ENCODE data around the gene TNFAIP3. TPM values are rescaled to one million over a fixed set of nuclear protein-coding genes. Genes with fewer than 3 reads are reported as not detected.
A peak's percentile ranks its signal among the peaks of the same experiment; 100 is the strongest.

TNFAIP3 gene
- total RNA-seq, 1 experiment from 2014 or later = 1.2 TPM

DNA sequence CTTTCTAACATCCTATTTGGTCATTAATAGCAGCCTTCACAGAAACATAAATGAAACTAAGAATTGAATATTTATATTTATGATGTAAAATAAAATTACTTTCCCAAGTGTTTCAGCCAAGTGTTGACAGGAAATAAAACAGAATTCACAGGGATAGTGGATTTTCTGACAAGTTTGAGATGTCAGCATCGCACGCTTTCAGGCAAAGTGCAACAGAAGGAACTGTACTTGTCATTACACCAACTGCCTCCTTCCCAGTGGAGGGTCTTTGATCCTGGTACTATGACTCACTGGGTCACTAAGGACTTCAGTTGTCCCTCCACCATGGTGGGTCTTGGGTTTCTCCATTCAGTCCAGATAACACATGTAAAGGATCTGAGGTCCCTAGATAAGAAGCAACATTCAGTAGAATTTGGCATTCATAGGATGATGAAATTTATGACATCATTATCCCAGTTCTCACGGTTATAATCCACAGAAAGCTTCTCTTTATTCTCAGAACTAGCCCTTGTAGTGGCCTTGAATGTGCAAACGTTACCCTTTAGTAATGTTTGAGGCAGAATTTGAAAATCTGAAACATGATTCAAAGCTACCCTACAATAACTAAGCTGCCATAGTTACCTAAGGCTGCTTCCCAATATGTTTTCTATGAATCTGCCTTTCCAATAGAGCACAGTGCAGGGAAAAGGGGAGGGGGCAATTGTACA lies 3.8 kb upstream of the TNFAIP3 start:
- DNase-seq (ENCODE audit: low spot score) = no peak

DNA sequence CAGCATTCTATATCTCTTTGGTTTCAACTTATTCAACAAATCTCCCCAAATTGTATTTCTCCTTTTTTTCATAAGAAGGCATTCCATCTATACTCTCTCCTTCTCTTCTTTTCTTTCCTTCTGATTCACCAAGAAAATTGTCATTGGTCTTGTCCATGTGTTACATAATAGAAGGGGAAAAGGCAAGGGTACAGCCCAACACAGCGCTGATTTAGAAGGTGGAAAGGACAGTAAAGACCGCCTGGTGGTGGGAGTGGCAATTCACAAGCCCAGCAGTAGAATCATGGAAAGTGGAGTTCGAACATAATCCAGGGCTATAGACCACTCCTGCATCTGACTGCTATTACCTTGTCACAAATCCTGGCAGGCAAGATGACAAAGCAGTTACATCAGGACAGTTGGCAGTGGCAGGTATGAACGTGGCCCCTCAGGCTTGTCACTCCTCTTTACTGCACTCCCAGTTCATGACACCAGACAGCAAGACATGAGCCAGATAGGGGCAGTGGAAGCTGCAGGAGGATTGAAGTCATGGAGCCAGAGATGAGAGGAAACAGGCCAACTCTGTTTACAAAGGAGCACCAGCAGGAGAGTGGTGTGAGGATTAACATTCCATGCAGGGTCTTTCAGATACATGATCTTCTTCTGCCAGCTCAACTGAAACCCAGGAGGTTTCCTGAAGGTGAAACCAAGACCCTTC lies 2.1 kb upstream of the TNFAIP3 start:
- DNase-seq (ENCODE audit: low spot score) = no peak

DNA sequence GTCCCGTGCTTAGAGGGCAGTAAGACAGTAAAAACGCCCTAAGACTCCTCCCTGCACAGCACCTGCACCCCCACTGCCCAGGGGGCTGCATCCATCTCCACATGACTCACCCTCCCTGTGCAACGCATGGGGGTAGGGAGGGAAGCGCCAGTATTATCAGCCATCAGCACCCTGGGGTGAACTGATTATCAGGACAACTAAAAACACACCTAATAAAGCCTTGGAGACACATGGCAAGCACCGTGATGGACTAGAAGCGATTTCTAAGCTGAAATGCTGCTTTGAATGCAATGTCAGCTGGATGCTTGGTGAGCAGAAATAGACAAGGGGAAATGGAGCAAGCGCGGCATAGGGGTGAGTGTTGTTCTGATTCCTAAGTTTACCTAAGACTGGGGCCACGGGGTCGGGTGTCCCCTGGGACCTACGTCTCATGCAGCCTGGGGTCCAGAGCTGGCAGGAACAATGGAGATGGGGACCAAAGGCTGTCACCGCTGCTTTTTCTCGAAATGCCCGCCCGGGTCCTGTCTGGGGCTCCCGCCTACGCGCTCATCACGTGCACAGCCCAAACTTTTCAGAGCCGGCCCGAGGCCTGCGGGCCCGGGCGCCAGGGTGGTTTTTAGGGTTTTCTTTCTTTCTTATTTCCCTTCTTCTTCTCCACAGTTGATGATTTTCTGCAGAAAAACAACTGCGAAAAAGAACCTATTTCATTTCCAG lies 702 bp upstream of the TNFAIP3 start:
- DNase-seq (ENCODE audit: low spot score) = peak; percentile 33

DNA sequence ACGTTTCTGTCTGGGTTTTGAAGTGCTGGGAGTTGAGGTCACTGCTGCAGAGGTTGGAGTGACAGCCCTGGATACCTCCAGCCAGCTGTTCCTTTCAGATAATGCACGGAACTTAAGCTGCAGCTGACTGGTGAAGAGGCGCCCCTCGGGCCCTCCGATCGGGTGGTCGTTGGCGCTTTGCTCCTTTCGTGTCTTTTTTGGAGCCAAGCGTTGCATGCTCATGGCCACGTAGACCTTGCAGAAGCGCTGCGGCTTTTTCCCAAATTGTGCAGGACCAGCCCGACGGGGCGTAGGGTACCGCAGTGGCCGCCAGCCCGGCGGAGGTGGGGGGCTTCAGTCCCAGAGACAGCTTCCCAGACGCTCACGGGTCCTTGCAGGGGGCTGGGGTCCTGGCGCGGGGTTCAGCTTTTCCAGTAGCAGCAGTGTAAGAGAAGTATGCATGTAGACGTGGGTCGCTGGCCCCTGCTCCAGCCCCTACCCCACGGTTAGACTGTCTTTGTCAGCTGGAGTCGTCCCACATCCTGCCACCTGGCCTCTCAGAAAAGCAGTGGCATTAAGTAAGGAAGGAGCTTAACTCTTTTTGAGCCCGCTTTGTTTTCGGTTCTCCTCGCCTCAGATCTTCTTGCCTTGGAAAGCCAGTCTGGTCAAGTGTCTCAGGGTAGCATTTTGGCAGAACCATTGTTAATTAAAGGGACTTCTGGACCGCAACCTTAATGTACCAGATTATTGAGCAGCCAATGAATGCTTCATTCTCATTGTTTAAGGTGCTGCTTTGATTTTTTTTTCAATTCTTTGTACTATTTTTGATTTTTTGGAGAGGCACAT lies 838 bp downstream of the TNFAIP3 start:
- DNase-seq (ENCODE audit: low spot score) = peak; percentile 20

DNA sequence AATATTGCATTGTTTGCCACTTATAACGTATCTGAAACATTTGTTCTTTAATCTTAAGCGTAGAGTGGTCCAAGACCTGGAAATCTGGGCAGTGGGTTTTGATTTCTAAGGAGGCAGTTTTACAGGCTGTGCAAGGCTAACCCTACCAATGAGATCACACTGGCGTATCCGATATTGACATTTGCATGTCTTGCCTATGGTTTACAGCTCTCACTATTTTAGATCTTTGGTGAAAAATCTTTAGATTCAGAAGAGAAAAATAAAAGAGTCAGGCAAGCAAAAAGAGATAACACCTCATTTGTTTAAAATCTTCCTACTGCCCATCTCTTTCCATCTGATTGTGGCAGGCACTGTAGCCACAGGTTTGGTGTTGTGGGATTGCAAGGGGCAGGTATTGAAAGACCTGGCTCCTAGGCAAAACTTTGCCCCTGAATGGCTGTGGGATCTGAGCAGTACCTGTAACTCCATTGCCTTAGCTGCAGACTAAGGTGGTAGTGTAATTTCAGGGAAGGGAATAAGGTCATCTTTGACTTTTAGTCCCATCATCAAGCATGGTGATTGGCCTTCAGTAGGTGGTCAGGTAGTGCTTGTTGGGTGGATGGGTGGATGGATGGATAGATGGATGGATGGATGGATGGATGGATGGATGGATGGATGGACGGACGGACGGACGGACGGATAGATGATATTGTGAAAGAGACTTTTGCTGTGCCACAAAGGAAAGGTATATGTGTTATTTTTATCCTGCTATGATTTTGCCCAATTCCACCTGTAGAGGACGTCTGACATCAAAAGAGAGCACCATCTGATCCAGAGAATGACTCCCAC lies 1.9 kb downstream of the TNFAIP3 start:
- DNase-seq (ENCODE audit: low spot score) = no peak

GRCh38 chr6:137869549-137870307 lies 2.7 kb downstream of the TNFAIP3 start:
- no peak for DNase-seq (ENCODE audit: low spot score)

DNA sequence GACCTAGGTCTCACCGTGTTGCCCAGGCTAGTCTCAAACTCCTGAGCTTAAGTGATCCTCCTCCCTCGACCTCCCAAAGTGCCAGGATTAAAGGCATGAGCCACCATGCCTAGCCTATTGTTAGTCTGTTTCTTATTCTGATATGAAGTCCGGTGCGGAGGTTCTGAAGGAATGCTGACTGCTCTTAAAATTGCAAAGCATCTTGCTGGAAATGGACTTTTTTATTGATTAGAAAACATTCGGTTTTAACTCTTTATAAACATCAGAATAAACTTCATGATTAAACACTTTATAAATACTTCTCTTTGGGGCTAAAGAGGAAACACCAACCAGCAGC lies 3.2 kb downstream of the TNFAIP3 start:
- DNase-seq (ENCODE audit: low spot score) = no peak

DNA sequence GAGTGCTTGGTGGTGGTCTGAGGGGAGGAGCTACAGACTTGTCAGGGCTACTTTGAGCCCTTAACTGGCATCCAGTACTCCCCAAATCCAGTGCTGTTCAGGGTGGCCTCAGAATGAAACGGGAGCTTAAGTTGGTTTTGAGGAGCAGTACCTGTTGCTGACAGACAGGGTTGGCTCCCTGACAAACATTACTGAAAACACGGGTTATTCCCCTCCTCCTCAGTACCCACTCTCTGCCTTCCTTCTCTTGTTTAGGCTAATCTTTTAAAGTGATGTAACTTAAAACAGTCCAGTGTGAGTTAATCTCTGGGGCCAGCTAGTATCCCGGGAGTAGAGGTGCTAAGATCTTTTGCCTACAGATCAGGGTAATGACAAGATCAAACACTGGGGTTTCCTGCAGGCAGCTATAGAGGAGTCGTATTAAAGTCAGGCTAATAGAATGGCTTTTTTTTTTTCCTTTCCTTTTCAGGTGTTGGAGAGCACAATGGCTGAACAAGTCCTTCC lies 3.7 kb downstream of the TNFAIP3 start:
- DNase-seq (ENCODE audit: low spot score) = no peak

- DNase-seq (ENCODE audit: low spot score) = no peak
These were observed 4.2 kb downstream of the TNFAIP3 start for GRCh38 chr6:137871291-137871690.

GRCh38 chr6:137871831-137872454 lies 4.9 kb downstream of the TNFAIP3 start:
- no peak for DNase-seq (ENCODE audit: low spot score)

- DNase-seq (ENCODE audit: low spot score) = no peak
These were observed 5.6 kb downstream of the TNFAIP3 start for GRCh38 chr6:137872581-137873115.

- no peak for DNase-seq (ENCODE audit: low spot score)
These were observed 6.3 kb downstream of the TNFAIP3 start for GRCh38 chr6:137873273-137873762.

- DNase-seq (ENCODE audit: low spot score) = no peak
These were observed 7.4 kb downstream of the TNFAIP3 start for GRCh38 chr6:137874204-137875057.

GRCh38 chr6:137875058-137875520 lies 8.0 kb downstream of the TNFAIP3 start:
- DNase-seq (ENCODE audit: low spot score) = no peak

DNA sequence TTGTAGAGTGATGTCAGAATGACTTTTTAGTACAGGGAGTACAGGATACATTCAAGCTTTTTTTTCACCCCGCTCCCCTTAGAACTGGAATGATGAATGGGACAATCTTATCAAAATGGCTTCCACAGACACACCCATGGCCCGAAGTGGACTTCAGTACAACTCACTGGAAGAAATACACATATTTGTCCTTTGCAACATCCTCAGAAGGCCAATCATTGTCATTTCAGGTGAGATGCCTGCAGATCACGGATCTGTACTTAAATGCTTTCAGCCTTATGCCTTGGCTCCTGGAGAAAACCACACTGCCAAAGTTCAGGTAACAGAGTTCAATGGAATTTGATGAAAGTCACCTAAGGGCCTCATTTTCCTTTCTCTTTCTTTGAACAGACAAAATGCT lies 8.5 kb downstream of the TNFAIP3 start:
- no peak for DNase-seq (ENCODE audit: low spot score)

DNA sequence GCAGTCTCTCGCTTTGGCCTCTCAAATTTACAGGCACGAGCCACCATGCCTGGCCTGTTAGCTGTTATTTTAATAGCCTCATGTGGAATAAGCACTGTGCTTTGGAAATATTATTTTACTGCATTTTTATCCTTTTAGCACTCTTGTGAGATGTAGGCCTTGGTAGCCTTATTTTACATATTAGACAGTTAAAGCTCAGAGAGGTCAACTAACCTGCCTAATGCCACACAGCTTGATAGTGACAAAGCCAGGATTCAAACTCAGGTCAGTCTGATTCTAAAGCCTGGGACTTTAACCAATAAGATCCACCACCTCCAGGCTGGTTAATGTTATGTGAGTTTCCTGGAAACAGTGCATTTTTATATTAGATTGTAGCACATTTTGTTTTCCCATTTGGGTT lies 9.5 kb downstream of the TNFAIP3 start:
- DNase-seq (ENCODE audit: low spot score) = no peak

DNA sequence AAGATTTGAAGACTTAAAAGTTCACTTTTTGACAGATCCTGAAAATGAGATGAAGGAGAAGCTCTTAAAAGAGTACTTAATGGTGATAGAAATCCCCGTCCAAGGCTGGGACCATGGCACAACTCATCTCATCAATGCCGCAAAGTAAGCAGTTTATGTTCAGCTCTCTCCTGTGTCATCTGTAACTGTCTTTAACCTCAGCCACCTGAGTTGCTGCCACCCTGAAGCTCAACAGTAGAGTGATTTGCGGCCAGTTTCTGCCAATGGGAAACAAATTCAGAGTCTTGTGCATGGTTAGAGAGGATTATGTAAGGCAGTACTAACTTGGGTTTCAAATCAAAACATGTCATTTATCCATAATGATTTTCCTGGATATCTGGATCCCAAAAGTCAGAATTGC lies 10.1 kb downstream of the TNFAIP3 start:
- DNase-seq (ENCODE audit: low spot score) = no peak

GRCh38 chr6:137877606-137878005 lies 10.5 kb downstream of the TNFAIP3 start:
- no peak for DNase-seq (ENCODE audit: low spot score)

All from HT-29 (cell line).